ENCODE data around the gene PON1. TPM values are rescaled to one million over a fixed set of nuclear protein-coding genes. Genes with fewer than 3 reads are reported as not detected.

The PON1 gene
- polyA plus RNA-seq, 1 donor = 0.46 TPM

DNA sequence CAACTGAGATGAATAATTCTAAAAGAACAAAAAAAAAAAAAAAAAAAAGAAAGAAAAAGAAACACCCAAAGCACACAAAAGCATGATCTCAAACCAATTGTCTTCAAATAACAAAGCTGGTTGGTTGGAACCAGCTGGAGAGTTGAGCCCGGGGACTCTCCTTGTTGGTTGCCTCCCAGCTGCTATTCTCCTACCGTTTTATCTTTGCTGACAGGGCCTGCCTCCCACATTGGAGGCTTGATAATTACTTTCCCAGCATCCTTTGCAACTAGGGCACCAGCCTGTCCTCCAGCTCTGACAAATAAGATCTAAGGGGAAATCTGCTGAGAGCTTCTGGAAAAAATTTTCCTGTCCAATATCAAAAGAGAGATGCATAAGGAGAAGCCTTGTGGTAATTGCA is 6.8 kb downstream of the PON1 start:
- no peak for DNase-seq

DNA sequence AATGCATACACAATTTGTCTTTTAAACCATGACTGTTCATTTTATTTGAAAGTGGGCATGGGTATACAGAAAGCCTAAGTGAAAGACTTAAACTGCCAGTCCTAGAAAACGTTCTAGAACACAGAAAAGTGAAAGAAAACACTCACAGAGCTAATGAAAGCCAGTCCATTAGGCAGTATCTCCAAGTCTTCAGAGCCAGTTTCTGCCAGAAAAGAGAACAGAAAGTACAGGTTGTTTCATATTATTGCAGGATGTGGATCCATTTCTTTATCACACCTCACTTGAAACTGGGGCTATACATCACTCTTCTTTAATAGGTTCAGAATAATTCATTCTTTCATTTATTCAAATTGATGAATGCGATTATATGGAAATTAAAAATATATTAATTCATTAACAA is 7.7 kb downstream of the PON1 start:
- DNase-seq = no peak

DNA sequence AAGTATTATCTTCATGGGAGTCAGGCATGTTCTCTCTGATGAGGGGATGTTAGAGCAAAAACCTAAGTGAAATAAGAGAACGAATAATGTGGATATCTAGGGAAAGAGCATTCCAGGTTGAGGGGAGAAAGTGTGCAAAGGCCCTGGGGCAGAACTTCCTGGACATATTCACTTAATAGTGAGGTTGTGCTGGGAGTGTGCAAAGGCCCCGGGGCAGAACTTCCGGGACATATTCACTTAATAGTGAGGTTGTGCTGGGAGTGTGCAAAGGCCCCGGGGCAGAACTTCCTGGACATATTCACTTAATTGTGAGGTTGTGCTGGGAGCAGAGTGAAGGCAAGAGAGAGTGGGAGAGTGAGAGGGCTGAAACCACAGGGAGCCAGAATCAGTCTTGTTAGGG is 11.8 kb downstream of the PON1 start:
- DNase-seq = no peak

DNA sequence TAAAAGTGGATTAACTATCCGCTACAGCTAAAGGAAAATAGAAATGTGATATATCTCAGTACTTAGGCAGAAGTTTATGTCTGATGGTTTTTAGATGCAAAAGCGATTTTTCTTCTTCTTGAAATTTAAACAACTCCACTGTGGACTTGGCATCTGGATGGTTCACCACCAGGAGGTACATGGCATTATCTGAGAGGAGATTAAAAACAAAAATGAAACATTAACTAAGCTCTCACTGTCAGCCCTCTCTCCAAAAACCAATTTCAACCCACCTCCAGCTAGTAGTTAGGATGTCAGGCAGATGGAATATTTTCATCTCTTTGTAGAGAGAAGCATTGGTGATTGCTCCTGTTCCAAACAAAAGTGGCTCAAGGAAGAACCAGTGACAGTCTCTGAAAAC is 12.9 kb downstream of the PON1 start:
- DNase-seq = no peak

DNA sequence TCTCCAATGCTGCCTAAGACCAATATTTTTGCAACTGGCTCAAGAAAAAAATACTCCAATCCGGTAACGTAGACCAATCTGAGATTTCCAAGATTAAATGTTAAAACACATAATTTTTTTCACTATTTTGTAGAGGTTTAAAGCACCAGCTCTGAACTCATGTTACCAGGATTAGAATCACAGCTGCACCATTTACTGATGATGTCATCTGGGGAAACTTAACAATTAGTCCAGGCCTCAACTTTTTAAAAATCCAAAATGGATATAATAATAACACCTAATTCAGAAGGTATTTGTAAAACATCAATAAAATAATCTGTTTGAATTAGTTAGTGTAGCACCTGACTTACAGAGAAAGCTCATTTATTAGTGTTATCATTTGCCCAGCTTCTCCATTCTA is 14.4 kb downstream of the PON1 start:
- no peak for DNase-seq

DNA sequence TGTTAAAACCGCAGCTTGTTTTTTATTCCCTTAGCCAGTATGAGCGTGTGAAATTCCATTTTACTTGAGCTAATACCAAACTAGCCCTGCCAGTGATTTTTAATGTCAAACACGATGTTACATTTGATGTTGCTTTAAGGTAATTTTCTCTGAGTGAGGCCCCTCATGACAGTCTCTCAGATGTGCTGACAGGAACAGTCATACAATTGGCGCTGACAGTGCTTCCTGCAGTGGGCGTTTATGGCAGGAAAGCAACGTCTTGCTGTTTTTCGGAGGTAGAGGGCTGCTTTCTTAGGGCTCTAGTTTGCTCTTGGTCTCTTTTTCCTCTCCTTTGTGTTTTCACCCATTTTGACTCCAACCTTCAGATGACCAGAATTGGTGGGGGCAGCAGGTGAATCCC is 19.3 kb downstream of the PON1 start:
- no peak for DNase-seq

DNA sequence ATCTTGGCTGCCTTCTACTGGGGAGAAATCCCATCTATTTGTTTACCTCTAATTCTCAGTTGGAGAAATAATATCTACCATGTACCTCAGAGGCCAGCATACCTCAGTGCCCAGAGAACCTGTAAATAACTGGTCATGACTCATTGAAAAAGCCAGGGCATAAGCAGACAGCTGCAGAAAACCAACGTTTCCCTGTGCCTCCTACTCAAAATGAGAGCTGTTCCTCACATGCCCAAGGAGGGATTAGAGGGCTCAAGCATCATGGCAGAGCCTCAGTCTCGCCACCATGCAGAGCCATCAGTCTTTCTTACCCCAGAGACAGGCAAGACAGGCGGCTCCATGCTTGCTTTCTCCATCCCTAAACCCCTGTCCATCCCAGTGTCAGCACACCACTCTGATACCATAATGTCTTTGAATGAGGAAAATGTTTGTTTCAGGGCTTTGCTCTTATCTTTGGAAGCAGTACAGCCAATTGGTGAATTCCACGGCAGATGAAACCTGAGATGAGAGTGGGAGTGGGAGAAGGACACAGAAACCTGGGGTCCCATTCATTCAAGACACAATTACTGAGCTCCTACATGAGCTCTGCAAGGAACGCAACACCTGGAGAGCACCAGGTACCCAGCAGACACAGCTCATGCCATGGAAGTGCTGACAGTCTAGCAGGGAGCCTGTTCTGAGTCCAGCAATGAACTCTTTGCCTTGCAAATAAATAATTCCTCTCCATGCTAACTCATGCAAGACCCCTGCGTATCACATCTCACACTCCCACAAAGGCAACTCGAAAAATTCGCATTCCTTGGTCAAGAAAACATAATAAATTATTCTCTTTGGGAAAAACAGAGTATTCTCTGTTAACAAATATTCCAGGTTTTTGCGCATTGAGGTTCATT is 21.1 kb downstream of the PON1 start:
- DNase-seq = no peak

DNA sequence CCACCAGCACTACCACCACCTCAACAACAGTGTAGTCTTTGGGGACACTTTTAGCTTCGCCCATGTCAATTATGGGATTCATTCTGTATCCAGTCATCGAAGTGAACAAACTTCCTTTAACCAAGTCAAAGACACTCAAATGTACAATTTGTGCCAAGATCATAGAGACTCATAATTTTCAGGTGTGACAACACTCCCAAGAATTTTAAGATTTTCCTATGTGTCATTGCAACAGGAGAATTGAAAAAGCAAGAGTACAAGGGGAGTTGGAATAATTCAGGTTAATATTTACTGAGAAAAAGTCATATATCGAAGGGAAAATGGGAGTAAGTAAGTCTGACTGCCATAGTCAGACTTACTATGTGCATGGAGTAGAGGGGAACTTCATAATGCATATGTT is 26.2 kb downstream of the PON1 start:
- DNase-seq = no peak

DNA sequence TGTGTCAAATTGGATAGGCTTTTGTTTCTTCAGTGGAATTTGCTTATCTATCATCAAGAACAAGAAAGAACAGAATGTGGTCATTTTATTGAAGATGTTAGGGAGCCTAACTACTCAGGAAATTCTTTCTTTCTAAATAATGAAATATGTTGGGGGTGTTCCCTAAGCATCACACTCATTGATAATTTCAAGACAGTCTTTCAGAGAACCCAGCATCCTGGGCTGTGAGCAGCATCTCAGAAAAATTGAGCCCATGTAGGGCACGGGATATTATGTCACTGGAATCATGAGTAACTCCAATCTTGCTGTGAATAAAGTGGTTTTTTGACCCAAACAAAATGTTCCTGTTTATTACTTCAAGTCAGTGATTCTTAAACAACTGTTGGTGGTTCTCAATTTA is 27.3 kb downstream of the PON1 start:
- no peak for DNase-seq

DNA sequence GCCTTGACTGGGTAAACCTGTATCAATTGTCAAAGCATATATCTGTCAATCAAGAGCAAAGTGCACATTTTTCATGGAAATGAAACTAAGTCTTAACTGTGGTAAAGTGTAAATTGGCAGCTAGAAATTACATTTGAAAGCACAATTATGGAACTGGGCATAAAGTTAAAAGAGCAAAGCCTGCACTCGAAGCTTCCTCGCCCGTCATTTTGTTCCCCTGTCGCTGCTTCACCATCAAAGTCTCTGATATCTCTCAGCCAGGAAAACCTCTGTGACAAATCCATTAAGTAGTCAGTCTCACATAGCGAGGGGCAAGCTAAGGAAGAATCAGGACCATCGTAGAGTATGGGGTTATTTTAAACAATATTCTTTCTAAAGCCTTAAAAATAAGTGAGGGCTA is 27.9 kb downstream of the PON1 start:
- no peak for DNase-seq

DNA sequence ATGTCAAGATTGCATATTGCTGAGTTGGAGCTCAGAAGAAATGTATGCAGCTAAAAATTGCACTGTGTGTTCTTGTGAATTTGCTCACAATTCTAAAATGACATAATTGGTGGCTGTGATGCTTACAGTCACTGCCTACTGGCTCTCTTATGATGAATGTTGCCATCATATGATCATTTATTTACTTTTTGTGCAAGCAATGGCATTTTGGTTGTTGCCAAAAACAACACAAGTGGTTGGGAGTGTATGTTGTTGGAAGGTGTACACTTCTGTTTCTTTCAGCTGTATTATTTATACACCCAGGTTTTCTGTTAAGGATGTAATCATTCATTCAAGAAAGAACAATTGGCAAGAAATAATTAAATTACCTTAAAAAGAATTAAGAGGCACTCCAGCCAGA is 28.9 kb downstream of the PON1 start:
- no peak for DNase-seq

DNA sequence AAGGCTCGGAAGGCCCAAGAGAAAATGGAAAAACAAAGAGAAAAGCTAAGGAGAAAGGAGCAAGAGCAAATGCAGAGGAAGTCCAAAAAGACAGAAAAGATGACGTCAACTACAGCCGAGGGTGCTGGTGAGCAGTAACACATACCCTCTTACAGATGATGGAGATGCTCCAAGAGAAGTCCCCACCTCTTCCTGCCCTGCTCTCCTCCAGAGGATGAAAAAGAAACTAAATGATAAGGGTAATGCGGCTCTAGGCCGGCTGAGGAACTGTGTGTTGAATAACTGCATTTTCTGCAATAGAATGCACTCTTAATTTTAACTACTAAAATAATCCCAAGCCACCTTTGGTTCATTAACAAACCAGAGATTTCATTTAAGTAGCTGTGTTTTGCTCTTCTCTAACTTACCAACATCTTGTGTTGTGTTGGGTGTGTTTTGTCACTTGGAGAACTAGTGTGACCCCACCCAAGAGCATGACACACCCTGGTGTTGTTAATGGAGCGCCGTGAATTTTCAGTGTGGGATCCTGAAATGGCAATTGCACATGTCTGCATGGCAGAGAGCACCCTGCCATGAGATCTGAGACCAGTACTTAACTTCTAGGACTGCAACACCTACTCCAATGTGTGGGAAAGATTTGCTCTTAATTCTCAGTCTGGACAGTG is 34.0 kb downstream of the PON1 start:
- DNase-seq = no peak

DNA sequence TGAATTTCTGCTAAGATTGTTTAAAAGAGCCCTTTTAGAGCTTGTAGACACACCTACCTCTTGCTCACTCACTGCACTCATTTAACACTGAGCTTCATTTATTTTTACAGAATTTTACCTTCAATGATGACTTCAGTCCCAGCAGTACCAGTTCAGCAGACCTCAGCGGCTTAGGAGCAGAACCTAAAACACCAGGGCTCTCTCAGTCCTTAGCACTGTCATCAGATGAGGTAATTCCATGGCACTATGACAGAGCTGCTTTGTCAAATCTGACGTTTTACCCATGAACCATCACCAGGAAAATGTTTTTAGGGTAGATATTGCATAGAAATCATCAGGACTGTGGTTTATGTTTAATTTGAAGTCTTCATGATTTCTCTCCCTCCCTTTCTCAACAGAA is 38.2 kb downstream of the PON1 start:
- no peak for DNase-seq

DNA sequence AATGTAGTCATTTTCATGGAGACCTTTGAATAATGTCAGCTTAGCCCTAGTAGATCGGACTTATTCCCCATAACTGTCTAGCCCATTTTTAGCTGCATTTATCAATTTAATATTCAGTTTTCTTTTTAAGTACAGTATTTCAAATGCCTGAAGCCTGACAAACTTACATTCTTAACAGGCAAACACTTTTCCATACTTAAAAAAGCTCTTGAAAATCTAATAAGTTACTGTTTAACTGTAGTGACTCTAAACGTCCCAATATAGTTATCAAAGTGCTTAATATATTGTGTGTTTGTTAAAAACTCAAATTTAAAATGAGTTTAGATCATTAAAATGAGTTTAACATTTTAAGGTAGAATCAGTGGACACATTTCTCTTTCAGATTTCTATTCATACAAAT is 44.9 kb downstream of the PON1 start:
- no peak for DNase-seq

DNA sequence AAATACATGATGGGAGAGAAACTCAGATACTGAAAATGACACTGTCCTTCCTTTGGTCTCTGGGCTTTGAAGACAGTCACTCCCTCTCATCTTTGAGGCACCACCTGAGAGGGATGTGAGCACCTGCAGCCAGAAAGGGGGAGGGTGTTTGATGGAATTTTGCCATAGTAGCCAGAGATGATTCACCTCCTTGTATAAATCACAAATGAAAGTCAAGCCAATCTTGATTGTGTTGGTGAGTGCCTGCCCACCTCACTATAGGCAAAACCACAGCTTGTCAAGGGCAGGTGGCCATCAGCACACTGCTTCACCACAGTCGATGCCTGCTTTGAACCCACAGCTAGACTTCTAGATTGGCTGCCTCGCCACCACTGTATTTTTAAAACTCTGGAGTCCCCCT is 48.2 kb downstream of the PON1 start:
- no peak for DNase-seq

DNA sequence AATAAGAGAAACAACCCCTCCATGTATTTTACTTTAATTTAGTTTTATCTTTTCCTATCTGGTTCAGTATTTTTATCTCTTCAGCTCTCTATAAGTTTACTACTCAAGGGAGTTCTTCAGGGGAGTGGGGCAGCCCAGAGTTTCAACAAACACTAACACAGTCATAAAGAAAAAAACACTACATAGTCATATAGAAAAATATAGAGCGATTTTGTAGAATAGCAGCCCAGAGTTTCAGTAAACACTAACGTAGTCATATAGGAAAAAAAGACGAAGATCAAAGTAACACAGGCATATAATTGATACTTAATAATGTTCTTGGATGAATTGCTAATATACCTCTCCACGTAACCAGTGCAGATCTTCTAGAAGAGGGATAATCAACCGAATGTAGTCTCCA is 54.7 kb downstream of the PON1 start:
- no peak for DNase-seq

DNA sequence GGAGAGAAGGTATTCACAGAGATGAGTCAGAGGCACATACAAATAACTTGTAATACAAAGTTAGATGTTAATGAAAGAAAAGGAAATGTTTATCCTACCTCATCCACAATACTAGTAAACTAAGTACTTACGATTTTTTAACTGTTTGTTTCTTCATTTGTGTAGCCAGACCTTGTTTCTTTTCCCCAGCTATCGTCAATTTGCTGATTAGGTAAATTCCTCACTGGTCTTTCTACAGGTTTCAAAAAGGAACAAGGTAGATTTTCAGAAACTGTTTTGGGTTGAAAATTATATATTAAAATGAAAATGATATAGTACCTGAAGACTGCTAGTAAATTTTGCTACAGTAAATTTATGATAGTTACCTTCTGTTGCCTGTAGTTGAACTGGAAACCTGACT is 56.6 kb downstream of the PON1 start:
- DNase-seq = no peak

DNA sequence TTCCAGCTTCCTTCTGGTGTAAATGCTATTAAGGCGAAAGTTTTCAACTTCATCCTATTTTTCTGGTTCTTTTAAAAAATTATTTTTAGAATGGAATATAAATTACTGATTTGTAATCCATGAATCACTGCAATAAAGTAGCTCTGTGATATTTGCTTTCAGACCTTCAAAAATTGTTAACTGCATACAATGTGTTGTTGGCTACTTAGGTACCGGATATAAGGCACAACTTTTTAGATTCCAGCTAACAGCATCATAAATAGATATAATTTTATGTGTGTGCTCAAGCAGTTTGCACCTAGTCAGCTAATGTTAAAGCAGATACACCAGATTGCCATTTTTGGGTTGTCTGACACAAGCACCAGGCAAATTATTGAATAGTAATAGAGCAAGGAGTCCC is 58.7 kb downstream of the PON1 start:
- DNase-seq = no peak

DNA sequence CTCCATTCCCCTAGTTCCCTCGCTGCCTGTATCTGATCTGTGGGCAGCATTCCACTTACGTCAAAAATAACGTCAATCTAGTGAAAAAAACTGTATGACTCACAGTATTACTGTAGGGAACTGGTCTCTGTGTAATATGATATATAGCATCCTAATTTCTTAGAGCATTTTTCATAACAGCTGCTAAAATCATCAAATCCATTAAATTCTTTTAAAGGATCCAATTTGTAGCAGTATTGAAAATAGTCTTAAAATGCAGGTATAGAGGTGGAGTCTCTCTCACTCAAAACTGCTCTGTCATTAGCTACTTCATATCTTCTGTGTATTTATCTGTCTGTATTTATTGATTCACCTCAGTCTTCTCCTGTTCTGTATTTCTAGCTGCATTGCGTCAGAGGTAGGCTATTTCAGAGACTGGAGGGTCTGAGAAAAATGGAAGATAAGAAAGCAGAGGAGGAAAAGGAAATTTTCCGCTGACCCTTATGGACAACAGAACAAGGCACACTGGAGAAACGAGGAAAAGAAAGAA is 59.9 kb downstream of the PON1 start:
- DNase-seq = peak; percentile 55

DNA sequence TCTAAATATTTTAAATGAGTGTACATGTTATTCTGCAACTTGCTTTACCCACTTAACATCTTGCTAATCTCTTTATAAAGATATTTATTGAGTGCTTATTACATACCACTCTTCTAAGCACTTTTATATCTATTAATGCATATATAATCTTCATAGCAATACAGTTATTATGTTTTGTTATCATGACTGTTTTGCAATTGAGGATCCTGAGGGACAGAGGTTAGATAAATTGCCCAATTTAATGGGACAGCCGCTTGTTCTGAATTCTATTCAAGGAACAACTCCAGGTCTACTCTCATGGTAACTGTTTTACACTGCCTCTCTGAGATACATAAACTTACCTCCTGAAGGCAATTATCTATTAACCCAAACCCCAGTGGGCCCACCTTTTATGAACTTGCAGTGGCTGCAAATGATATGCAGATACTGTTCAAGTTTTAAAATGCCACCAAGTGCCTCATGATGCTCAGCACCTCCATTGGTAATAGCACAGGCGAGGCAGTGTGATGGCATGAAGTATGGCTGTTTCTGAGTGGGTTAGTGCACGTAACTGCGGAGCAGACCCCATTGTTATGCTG is 60.5 kb downstream of the PON1 start:
- DNase-seq = no peak

DNA sequence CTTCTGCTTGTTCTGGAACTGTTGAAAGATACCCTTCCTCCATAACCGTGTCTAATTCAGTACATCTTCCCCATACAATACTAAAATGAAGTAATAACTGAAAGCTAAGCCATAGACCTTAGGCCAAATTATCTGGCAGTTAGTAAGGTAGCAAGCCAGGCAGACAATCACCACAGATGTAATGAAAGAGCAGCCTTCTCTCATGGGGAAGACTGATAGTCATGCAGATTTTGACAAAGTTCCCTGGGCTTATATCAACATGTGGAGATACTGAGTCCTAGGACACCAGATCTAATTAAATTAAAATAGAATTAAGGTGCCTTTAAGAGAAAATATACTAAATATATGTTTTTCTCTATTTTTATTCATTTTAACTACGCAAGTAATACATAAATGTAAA is 61.5 kb downstream of the PON1 start:
- no peak for DNase-seq

DNA sequence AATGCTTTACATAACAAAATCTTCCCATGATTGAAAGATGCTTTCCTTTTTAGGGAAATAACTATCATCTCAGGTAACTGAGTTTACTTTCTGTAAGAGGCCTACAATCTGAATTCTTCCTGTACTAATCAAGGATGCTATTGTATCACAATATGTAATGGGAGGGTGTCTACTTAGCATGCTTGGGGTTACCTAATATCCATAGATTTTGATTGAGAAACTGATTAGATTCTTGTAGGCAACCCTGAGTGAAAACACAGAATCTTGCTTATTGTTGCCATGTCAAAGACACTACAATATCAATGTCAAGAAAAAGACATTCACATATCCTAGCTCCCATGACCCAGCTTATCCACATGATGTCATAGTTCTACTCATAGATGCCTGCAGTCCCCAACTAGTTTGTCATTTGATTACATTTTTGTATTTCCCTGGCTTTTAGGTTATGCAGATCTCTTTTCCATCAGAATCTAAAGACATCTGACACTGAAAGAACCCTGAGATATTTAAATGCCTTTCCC is 62.4 kb downstream of the PON1 start:
- DNase-seq = no peak

DNA sequence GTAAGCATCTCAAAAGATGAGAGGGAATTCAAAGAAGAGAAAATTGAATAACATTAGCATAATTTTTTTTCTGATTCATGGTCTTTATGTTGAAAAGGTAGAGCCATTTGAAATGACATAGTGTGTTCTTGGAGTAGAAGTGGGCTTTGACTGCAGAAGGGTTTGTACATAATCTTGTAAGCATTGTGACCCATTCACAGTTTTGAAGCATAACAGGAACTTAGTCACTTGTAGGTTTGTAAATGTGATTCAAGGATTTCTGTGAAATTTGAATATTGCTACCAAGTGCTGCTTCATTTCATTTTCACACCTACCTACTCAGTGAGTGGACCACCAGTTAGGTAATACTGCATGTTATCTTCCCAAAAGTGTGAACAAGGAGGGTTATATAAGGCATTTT is 68.6 kb downstream of the PON1 start:
- DNase-seq = no peak

DNA sequence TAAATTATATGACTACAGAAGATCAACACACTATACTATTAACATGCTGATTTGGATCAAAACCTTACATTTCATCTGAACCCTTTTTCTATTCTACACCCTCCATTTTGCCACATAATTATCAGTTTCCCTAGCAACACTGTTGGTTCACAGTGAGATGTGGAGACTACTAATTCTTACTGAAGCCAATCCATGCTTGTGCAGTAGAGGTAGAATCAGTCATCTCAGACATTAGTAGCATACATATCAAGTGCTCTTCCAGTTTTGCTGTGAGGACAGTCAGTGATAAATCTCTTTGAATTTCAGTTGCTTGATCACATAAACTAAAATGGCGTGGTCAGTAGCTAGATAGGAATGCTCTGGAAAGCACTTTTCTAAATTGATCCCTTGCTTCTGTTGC is 70.3 kb downstream of the PON1 start:
- no peak for DNase-seq

Measured in hindlimb muscle (tissue), 1 donor.